ENCODE data around the gene CACUL1.
"Not testable (repeated sequence)": the region's sequence is repeated elsewhere in the genome, so short reads cannot be mapped to it uniquely, and the experiment has no call there.

Gene CACUL1

GRCh38 chr10:118768041-118768919 is 13.5 kb upstream of the CACUL1 start:
- no peak for DNase-seq (ENCODE audit: low read depth in 2 of 2)

GRCh38 chr10:118767297-118768040 is 12.7 kb upstream of the CACUL1 start:
- DNase-seq (ENCODE audit: low read depth in 2 of 2), result no peak

- DNase-seq (ENCODE audit: low read depth in 2 of 2), result no peak
These were observed 9.4 kb upstream of the CACUL1 start for GRCh38 chr10:118764195-118764594.

- DNase-seq (ENCODE audit: low read depth in 2 of 2), result no peak
These were observed 8.6 kb upstream of the CACUL1 start for GRCh38 chr10:118763202-118763988.

- DNase-seq (ENCODE audit: low read depth in 2 of 2), result no peak
These were observed 5.5 kb upstream of the CACUL1 start for GRCh38 chr10:118760265-118760664.

- DNase-seq (ENCODE audit: low read depth in 2 of 2), result no peak
These were observed 3.7 kb upstream of the CACUL1 start for GRCh38 chr10:118758449-118758848.

- no peak for DNase-seq (ENCODE audit: low read depth in 2 of 2)
These were observed 578 bp downstream of the CACUL1 start for GRCh38 chr10:118754229-118754555.

GRCh38 chr10:118753331-118754228 is 1.2 kb downstream of the CACUL1 start:
- no peak for DNase-seq (ENCODE audit: low read depth in 2 of 2)

- DNase-seq (ENCODE audit: low read depth in 2 of 2), result no peak
These were observed 2.4 kb downstream of the CACUL1 start for GRCh38 chr10:118752409-118752808.

- no peak for DNase-seq (ENCODE audit: low read depth in 2 of 2)
These were observed 3.5 kb downstream of the CACUL1 start for GRCh38 chr10:118751265-118751664.

- DNase-seq (ENCODE audit: low read depth in 2 of 2), result no peak
These were observed 6.7 kb downstream of the CACUL1 start for GRCh38 chr10:118748041-118748440.

GRCh38 chr10:118746246-118746645 is 8.5 kb downstream of the CACUL1 start:
- no peak for DNase-seq (ENCODE audit: low read depth in 2 of 2)

GRCh38 chr10:118745056-118745455 is 9.7 kb downstream of the CACUL1 start:
- no peak for DNase-seq (ENCODE audit: low read depth in 2 of 2)

GRCh38 chr10:118744346-118744918 is 10.3 kb downstream of the CACUL1 start:
- not testable (repeated sequence) for DNase-seq (ENCODE audit: low read depth in 2 of 2)

GRCh38 chr10:118742782-118743181 is 12.0 kb downstream of the CACUL1 start:
- DNase-seq (ENCODE audit: low read depth in 2 of 2), result no peak

- DNase-seq (ENCODE audit: low read depth in 2 of 2), result no peak
These were observed 12.7 kb downstream of the CACUL1 start for GRCh38 chr10:118742032-118742431.

- no peak for DNase-seq (ENCODE audit: low read depth in 2 of 2)
These were observed 16.4 kb downstream of the CACUL1 start for GRCh38 chr10:118738406-118738805.

- DNase-seq (ENCODE audit: low read depth in 2 of 2), result no peak
These were observed 17.0 kb downstream of the CACUL1 start for GRCh38 chr10:118737603-118738302.

GRCh38 chr10:118735294-118735693 is 19.5 kb downstream of the CACUL1 start:
- DNase-seq (ENCODE audit: low read depth in 2 of 2), result no peak

- no peak for DNase-seq (ENCODE audit: low read depth in 2 of 2)
These were observed 20.3 kb downstream of the CACUL1 start for GRCh38 chr10:118734475-118734874.

Measured in activated CD8-positive, alpha-beta memory T cell treated with anti-CD3 and anti-CD28 coated beads for 4 hours (primary cell).